Measurements from ENCODE around the gene LCMT1. TPM values are rescaled to one million over a fixed set of nuclear protein-coding genes. Genes with fewer than 3 reads are reported as not detected.
A peak's percentile ranks its signal among the peaks of the same experiment; 100 is the strongest.

Gene LCMT1
- total and polyA plus RNA-seq, 9 of the 15 experiments (the other 6 are each of a cell fraction or from before 2014, with no cell fraction given): 20.0 to 42.8 (median 32.3) TPM

- peak; percentile 93 for TF ChIP-seq HMGN3 (IDR thresholded peaks at IDR 0.05; ENCODE audit: borderline replicate concordance, extremely low read depth, insufficient read length, low read depth, low read length)
- peak; percentile 92 for TF ChIP-seq ZBTB40 (IDR thresholded peaks at IDR 0.05)
- no peak for TF ChIP-seq ZBTB40 (CRISPR knock-in tag; IDR thresholded peaks at IDR 0.05)
- TF ChIP-seq IRF1 (CRISPR knock-in tag; IDR thresholded peaks at IDR 0.05; ENCODE audit: borderline replicate concordance): no peak
- TF ChIP-seq THRAP3 (IDR thresholded peaks at IDR 0.05; ENCODE audit: borderline replicate concordance): no peak
- 0 out of 2 replicates have a peak, but pooled peaks have one; percentile 47 for TF ChIP-seq ZNF263 (CRISPR knock-in tag; IDR thresholded peaks at IDR 0.05; ENCODE audit: borderline replicate concordance)
- TF ChIP-seq JUNB (CRISPR knock-in tag; conservative IDR thresholded peaks at IDR 0.05): no peak
- TF ChIP-seq TSC22D4 (tag; IDR thresholded peaks at IDR 0.05): no peak
- TF ChIP-seq ZNF592 (IDR thresholded peaks at IDR 0.05): peak; percentile 78
- 0 out of 2 replicates have a peak, but pooled peaks have one; percentile 43 for TF ChIP-seq SMAD3 (CRISPR knock-in tag; conservative IDR thresholded peaks at IDR 0.05)
- TF ChIP-seq POLR2A (conservative IDR thresholded peaks at IDR 0.05): peak; percentile 93
Measured at GRCh38 chr16:25106567-25107465, 4.7 kb upstream of the LCMT1 start (continued).

Data from K562 (cell line).